Nephron (organoid): Measurements from ENCODE around the gene LINGO4.
A peak's percentile ranks its signal among the peaks of the same experiment; 100 is the strongest.

Source experiments
- H3K27ac Mint-ChIP-seq, 3 experiments: 2 replicates each; pipeline ENCODE4 v1.8.0; 2020; ENCODE audit warnings: mixed read lengths in 3 of 3, mild to moderate bottlenecking in 2 of 3, moderate library complexity in 1 of 3
- H3K27me3 Mint-ChIP-seq: 2 replicates; pipeline ENCODE4 v1.8.0; 2021; ENCODE audit warnings: low read depth, mild to moderate bottlenecking, moderate library complexity, mixed read lengths
- H3K36me3 Mint-ChIP-seq: 2 replicates; pipeline ENCODE4 v1.8.0; 2020; ENCODE audit warnings: low read depth, mixed read lengths
- H3K4me1 Mint-ChIP-seq: 2 replicates; pipeline ENCODE4 v1.8.0; 2020; ENCODE audit warnings: mixed read lengths
- H3K4me3 Mint-ChIP-seq, 3 experiments: 2 replicates each; pipeline ENCODE4 v1.8.0; 2020; ENCODE audit warnings: mild to moderate bottlenecking in 3 of 3, mixed read lengths in 3 of 3, moderate library complexity in 2 of 3
- H3K9me3 Mint-ChIP-seq: 2 replicates; pipeline ENCODE4 v1.8.0; 2020; ENCODE audit warnings: mixed read lengths
- TF ChIP-seq, protein P1 (sequence below), 3 experiments: fragments of 200-600 bp; sonication (generic); IDR thresholded peaks; one replicate each; pipeline ENCODE4 v1.5.0; 2021; ENCODE audit warnings: antibody characterized with exemption in 3 of 3; ENCODE audit not compliant: unreplicated experiment in 3 of 3

LINGO4 gene

DNA sequence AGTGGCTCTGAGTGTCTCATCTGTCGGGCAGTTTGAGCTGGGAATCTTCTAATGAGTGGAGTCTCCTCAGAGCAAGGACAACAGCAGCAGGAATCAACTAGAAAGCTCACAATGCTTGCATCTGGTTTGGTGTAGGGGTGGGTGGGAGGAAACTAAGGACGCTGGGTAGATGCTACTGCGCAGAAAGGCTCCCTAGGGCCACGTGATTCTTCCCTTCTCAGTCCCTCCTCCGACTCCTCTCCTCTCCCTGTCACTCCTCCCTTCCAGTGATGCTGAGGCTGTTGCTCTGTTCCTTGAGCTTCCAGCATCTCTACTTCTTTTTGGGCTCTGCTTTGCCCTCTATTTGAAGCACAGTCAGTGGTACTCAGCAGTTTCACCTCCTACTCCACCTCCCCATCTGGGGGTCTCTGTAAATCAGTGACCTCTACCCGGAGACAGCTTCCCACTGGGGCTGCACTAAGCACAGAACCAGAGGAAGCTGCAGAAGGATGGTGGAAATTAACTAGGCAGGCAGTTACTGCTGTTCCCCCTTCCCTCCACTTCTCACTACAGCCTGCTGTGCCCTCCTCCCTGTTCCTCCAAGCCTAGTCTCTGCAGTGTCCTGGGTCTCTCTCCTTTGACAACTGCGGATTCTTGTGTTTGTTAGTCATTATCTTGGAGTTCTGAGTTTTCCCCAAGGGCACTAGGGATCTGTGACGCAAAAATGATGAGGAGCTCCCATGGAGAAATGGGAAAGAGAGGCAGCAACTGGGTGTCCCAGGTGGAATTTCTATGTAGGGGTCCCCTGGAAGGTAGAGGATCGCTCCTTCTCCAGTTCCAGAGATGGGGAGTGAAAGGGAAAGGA lies 5.8 kb downstream of the LINGO4 start:
- Mint-ChIP-seq H3K27ac (no peak overlapping the region), H3K9me3 (no peaks in the 10 kb centered on the region), H3K36me3 (no peaks in the 10 kb centered on the region), H3K4me1 (no peaks in the 10 kb centered on the region), H3K27me3 (peaks cover 44% of the 10 kb centered on the region), H3K4me3 (no peak overlapping the region)
- TF ChIP-seq, protein P1, sequence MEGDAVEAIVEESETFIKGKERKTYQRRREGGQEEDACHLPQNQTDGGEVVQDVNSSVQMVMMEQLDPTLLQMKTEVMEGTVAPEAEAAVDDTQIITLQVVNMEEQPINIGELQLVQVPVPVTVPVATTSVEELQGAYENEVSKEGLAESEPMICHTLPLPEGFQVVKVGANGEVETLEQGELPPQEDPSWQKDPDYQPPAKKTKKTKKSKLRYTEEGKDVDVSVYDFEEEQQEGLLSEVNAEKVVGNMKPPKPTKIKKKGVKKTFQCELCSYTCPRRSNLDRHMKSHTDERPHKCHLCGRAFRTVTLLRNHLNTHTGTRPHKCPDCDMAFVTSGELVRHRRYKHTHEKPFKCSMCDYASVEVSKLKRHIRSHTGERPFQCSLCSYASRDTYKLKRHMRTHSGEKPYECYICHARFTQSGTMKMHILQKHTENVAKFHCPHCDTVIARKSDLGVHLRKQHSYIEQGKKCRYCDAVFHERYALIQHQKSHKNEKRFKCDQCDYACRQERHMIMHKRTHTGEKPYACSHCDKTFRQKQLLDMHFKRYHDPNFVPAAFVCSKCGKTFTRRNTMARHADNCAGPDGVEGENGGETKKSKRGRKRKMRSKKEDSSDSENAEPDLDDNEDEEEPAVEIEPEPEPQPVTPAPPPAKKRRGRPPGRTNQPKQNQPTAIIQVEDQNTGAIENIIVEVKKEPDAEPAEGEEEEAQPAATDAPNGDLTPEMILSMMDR (IDR thresholded peaks at IDR 0.05; ENCODE audit: unreplicated experiment in 3 of 3) = no peak

DNA sequence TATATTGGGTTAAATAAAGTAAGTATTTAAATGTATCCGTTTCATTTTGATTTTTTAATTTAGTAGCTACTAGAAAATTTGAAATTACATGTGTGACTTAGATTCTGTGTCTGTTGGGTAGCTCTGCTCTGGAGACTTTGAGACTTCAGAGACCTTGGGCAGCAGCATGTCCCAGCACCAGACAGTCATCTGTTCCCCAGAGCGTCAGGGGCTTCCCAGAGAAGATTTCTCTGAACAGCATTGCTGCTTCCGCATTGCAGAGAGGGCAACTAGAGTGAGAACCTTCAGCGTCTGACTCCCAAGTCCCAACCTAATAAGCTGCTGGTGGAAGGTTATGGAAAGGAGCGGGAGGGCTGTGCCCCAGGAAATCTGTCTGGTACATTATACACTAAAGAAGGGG lies 6.6 kb downstream of the LINGO4 start:
- no peak overlapping the region for H3K4me3 Mint-ChIP-seq
- H3K9me3 Mint-ChIP-seq = no peaks in the 10 kb centered on the region
- H3K4me1 Mint-ChIP-seq = no peaks in the 10 kb centered on the region
- no peak overlapping the region for H3K27ac Mint-ChIP-seq
- no peaks in the 10 kb centered on the region for H3K36me3 Mint-ChIP-seq
- TF ChIP-seq, protein P1 (IDR thresholded peaks at IDR 0.05; ENCODE audit: unreplicated experiment in 3 of 3) = no peak
- H3K27me3 Mint-ChIP-seq = peaks cover 39% of the 10 kb centered on the region

DNA sequence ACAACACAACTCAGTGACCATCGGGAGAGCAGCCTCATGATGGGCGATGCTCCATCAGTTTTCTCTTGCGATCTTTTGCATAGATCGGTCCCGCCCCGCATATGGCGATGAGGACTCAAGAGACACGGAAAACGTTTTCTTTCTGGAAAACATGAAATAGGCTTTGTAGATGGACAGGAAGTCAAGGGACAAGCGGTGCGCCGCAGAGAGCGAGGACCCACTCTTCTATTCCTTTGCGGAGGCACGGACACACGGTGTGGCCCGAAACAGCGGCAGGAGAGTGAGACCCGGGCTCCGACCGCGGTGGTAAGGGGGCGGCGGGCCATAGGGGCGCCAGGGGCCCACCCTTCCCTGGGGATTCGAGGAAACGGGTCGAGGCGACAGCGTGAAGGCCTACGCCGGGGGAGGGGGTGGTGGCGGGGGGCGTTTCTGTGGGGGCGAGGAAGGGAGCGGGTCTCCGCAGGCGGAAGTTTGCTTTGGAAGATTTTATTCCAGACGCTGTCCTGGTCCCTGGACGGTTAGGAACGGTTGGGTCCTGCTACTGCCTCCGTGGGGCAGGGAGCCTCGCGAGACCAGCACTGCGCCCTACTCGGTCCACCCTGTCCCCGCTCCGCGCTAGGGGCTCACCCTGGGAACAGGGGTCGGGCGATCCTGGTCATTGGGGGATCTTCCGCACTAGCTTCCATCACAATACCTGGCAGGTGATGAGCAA lies 14.1 kb downstream of the LINGO4 start:
- H3K4me1 Mint-ChIP-seq = peaks cover 3% of the 10 kb centered on the region
- peak overlapping the region; percentile 85 to 90 (median 89) for H3K4me3 Mint-ChIP-seq
- H3K27me3 Mint-ChIP-seq = peaks cover 22% of the 10 kb centered on the region
- H3K36me3 Mint-ChIP-seq = no peaks in the 10 kb centered on the region
- TF ChIP-seq, protein P1 (IDR thresholded peaks at IDR 0.05; ENCODE audit: unreplicated experiment in 3 of 3) = no peak
- no peaks in the 10 kb centered on the region for H3K9me3 Mint-ChIP-seq
- H3K27ac Mint-ChIP-seq = peak overlapping the region in 2 of 3 experiments; percentile 37 to 43

DNA sequence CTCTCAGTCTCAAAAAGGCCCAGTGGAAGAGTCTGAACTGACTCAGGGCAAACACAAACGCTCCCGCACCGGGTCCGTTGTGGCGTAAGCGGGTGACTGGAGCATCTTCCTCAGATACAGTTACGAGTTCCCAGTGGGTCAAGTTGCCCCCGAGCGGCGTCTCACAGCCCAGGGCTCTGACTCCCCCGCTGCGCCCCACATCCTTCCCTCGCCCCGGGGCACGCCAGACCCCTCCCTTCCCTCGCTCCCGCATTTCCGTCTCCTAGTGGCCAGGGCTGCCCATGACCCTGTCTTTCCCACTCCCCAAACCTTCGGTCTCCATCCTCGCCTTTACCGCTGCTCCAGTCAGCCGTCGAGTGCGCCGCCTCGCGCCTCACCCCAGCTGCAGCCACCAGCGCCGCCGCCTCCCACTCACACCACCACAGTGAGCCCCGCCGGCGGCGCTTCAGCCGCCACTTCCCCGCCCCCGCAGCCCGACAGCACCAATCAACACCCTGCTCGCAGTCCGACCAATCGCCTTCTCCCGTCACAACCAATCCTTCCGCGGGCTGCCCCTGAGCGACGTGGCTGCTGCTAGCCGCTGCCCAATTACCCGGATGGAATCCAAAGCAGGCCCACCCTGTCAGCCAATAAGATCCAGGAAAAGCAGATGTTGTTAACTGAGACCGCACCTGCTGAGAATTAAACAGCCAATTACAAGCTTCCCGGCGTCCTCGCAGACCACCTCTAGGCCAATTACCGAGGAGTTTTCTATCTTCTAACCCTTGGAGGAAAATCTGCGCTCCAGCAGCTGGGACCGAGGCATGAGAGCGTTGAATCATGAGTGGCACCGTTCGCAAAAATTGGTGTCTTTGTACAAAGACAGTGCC lies 14.9 kb downstream of the LINGO4 start, which contains the start of gene TDRKH:
TDRKH (minus strand) TSS at position 430 of the 869 bp plus-strand sequence. CDS start 7,478 bp downstream, outside the sequence.
- H3K4me1 Mint-ChIP-seq = peaks cover 3% of the 10 kb centered on the region
- TF ChIP-seq, protein P1 (IDR thresholded peaks at IDR 0.05; ENCODE audit: unreplicated experiment in 3 of 3) = peak in 2 of 3 experiments; percentile 27

DNA sequence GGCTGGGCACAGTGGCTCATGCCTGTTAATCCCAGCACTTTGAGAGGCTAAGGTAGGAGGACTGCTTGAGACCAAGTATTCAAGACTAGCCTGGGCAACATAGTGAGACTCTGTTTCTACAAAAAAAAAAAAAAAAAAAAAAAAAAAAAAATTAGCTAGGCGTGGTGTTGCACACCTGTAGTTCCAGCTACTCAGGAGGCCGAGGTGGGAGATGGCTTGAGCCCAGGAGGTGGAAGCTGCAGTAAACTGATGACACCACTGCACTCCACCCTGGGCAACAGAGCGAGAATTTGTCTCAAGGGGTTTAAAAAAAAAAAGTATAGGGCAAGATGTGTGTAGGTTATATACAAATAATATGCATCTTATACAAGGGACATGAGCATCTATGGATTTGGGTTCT lies 17.5 kb downstream of the LINGO4 start:
- H3K4me1 Mint-ChIP-seq = peaks cover 3% of the 10 kb centered on the region
- no peaks in the 10 kb centered on the region for H3K36me3 Mint-ChIP-seq
- H3K4me3 Mint-ChIP-seq = no peak overlapping the region
- peaks cover 22% of the 10 kb centered on the region for H3K27me3 Mint-ChIP-seq
- H3K27ac Mint-ChIP-seq = no peak overlapping the region
- TF ChIP-seq, protein P1 (IDR thresholded peaks at IDR 0.05; ENCODE audit: unreplicated experiment in 3 of 3) = no peak
- H3K9me3 Mint-ChIP-seq = no peaks in the 10 kb centered on the region

More for the DNA sequence above, 14.9 kb downstream of the LINGO4 start, which contains the start of gene TDRKH:
- Mint-ChIP-seq H3K4me3 (peak within 1 kb of the TSS; percentile 85 to 90 (median 89)), H3K27ac (peak within 1 kb of the TSS in 2 of 3 experiments; percentile 37 to 43), H3K9me3 (no peaks in the 10 kb centered on the region), H3K27me3 (peaks cover 22% of the 10 kb centered on the region), H3K36me3 (no peaks in the 10 kb centered on the region)
